Islet precursor cell (in vitro differentiated cells): ENCODE results near the gene SLC5A4.
"Not testable (repeated sequence)": the region's sequence is repeated elsewhere in the genome, so short reads cannot be mapped to it uniquely, and the experiment has no call there.

Source experiments
- DNase-seq: peaks from one replicate; pipeline ENCODE4 v3.0.0-alpha.2; 2018

The SLC5A4 gene

GRCh38 chr22:32255217-32255616, at the start of gene SLC5A4:
Gene SLC5A4 (minus strand): TSS chr22:32255347. CDS start chr22:32255329, 18 bp downstream.
- no peak for DNase-seq

- DNase-seq, result not testable (repeated sequence)
Measured at GRCh38 chr22:32293921-32294320, 38.8 kb upstream of the SLC5A4 start.

- no peak for DNase-seq
Measured at GRCh38 chr22:32286290-32286840, 31.2 kb upstream of the SLC5A4 start.

GRCh38 chr22:32281072-32281471, 25.9 kb upstream of the SLC5A4 start:
- DNase-seq, result no peak

DNA sequence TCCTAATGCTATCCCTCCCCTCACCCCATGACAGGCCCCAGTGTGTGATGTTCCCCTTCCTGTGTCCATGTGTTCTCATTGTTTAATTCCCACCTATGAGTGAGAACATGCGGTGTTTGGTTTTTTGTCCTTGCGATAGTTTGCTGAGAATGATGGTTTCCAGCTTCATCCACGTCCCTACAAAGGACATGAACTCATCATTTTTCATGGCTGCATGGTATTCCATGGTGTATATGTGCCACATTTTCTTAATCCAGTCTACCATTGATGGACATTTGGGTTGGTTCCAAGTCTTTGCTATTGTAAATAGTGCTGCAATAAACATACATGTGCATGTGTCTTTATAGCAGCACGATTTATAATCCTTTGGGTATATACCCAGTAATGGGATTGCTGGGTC, 20.2 kb upstream of the SLC5A4 start:
- not testable (repeated sequence) for DNase-seq

DNA sequence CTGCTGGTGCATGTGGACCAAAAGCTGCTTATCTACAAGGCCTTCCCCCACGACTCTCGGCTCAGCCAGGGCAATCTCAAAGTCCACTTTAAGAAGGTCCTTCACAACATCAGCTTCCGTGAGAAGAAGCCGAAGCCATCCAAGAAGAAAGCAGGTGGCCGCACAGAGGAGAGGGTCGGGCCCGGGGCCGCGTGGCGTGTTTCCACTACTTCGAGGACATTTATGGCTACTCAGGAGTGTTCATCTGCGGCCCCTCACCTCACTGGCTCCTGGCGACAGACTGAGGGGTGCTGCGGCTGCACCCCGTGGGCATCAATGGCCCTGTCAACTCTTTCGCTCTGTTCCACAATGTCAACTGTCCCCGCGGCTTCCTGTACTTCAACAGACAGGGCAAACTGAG, 16.2 kb upstream of the SLC5A4 start:
- no peak for DNase-seq

DNA sequence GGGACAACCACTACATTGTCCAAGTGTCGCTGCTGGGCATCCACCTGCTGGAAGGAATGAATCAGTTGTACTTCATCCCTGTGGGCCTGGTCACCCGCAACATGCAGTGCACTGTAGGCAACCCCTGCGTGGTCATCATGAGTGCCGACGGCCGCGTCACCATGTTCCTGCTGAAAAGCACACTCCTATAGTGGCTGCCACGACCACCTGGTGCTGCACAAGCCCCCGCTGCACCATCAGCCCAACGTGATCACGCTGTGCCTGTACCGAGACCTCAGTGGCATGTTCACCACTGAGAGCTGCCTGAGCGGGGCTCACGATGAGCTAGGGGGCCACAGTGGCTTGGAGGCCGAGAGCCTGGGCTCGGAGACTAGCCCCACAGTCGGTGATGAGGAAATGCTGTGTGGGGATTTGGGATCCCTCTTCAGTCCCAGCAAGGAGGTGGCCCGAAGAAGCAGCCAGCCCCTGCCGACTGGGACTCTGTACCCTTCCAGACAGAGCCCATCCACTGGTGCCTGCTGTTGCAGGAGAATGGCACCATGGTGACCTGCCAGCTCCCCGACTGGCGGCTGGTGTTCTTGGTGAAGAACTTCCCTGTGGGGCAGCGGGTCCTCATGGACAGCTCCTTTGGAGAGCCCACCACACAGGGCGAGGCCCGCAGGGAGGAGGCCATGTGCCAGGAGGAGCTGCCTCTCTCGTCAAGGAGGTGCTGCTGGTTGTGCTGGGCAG, 15.7 kb upstream of the SLC5A4 start:
- DNase-seq, result no peak

- no peak for DNase-seq
Measured at GRCh38 chr22:32269316-32269715, 14.2 kb upstream of the SLC5A4 start.

- no peak for DNase-seq
Measured at GRCh38 chr22:32267011-32267410, 11.9 kb upstream of the SLC5A4 start.

GRCh38 chr22:32265882-32266767, 11.0 kb upstream of the SLC5A4 start:
- peak; percentile 65 for DNase-seq

DNA sequence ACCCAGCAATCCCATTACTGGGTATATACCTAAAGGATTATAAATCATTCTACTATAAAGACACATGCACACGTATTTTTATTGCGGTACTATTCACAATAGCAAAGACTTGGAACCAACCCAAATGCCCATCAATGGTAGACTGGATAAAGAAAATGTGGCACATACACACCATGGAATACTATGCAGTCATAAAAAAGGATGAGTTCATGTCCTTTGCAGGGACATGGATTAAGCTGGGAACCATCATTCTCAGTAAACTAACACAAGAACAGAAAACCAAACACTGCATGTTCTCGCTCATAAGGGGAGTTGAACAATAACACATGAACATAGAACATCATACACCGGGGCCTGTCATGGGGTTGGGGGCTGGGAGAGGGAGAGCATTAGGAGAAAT, 8.5 kb upstream of the SLC5A4 start:
- not testable (repeated sequence) for DNase-seq

- DNase-seq, result no peak
Measured at GRCh38 chr22:32261306-32261705, 6.2 kb upstream of the SLC5A4 start.

DNA sequence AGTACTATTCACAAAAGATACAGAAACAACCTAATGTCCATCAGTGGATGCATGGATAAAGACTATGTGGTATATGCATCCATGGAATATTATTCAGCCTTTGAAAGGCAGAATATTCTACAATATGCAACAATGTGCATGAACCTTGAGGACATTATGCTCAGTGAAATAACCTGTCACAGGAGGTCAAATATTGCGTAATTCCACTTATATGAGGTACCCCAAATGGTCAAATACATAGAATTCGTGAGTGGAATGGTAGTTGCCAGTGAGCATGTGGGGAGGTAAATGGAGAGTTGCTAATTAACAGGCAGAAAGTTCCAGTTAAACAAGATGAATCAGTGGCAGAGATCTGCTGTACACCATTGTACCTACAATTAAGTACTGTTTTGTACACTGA, 3.6 kb upstream of the SLC5A4 start:
- DNase-seq, result no peak

GRCh38 chr22:32255726-32256125, 579 bp upstream of the SLC5A4 start:
- DNase-seq, result no peak

DNA sequence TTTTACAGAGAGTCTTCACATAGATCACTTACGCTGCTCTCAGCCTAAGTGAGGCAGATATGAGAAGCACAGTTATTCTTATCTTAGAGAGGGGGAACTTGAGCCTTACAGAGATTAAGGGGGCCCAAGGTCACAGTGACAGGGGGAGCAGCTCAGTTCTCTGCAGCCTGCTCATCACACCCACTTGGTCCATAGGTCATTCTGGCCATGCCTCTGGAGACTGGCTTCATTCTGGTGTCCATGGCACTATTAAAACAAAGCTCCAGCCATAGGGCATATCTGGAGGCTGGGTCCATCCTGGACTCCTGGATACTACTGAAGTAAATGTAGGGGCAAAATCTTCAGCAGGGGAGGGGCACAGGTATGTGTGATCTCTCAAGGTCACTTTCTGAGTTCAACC, 5.9 kb downstream of the SLC5A4 start:
- no peak for DNase-seq

GRCh38 chr22:32248276-32248675, 6.9 kb downstream of the SLC5A4 start:
- DNase-seq, result no peak

DNA sequence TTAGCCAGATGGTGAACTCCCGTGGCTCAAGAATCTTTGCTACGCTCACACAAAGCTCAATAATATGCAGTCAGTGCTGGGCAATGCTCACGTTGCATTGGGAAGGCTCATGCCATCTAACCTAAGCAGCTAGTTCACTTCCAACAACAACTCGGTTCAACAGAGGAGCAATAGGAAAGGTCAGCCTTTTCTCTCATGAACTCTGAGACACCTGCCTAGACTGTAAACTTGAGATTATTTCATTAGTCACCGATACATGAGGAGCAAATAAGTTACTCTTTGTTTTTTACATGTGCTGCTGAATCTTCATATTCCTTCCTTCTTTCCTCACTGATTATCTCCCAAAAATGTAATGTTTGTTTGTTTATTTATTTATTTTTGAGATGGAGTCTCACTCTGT, 9.0 kb downstream of the SLC5A4 start:
- no peak for DNase-seq

DNA sequence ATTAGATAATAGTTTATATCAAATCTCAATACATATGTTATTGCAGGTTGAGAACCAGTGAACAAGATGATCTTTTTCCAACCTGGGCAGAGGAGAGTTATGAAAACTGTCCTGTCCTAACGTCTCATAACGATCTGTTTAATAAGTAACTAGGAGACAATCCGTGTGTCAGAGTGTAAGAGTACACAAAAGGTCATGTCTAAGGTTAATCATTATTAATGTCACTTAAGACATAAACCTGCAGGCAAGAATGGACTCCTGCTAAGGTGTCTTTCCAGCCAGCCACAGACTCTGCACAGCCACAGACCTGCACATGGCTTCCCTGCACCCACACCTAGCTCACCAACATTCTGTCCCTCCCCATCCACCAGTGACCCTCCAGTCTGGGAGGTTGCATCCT, 10.1 kb downstream of the SLC5A4 start:
- no peak for DNase-seq

- no peak for DNase-seq
Measured at GRCh38 chr22:32244547-32244946, 10.6 kb downstream of the SLC5A4 start.

DNA sequence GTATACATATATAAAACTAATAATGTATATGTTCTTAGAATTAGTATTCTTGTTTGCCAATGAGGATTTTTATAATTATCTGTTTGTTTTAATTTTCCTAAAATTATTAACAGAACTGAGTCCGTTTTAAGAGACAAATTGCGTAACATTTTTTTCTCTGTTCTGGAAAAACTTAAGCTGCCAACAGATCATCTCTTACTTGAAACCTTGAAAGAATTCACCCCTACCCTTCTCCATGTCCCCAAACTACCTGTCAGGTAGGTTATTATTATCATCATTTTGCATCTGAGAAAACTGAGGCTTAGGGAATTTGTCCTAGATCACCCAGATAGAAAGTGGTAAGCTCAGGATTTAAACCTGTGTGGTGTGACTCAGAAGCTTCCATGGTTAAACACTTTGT, 14.7 kb downstream of the SLC5A4 start:
- no peak for DNase-seq

DNA sequence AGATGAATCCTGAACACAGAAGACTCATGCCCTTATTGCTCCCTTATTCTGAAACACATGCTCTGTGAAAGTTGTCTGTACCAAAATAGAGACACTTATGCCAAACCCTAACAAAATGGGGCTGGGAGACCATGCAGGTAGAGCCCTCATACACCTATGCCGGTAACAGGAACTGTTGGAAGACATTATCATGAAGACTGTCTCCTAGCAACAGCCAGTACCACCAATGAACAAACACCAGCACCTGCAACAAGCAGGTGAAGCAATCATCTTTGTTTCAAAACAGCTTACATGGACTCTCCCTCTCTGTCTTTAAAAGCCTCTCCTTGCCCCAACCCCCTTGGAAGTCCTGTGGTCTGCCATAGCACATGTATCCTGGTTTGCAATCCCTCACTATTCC, 17.2 kb downstream of the SLC5A4 start:
- no peak for DNase-seq

DNA sequence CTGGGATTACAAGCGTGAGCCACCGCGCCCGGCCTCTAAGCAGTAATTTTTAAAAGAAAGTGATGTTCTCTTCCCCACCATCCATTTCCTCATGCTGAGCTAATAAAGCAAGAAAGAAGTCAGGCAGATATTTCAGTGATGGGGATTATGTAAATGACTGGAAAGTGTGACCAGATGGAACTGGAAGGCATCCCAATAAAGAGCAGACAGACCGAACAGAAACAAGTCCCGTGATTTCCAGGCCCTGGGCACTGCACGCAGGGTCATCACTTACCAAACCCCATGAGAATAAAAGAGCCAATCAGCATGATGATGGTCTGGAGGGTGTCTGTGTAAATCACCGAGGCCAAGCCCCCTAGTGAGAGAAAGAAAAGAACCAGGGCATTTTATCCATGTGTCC, 18.2 kb downstream of the SLC5A4 start:
- DNase-seq, result no peak

- no peak for DNase-seq
Measured at GRCh38 chr22:32233091-32233490, 22.1 kb downstream of the SLC5A4 start.
